H9 (cell line): ENCODE measurements around the gene TMEM201. TPM values are rescaled to one million over a fixed set of nuclear protein-coding genes. Genes with fewer than 3 reads are reported as not detected.

Experiments used
- DNase-seq: peaks from one replicate; pipeline ENCODE4 v3.0.0-alpha.2; 2017
- H2AFZ ChIP-seq: one replicate; pipeline ENCODE4 v1.6.1; 2013; ENCODE audit warnings: mild to moderate bottlenecking, low read length, control low read depth, moderate library complexity
- H2AK5ac ChIP-seq: 2 replicates; pipeline ENCODE4 v1.6.1; 2013; ENCODE audit warnings: low read length, control low read depth, mixed read lengths; ENCODE audit not compliant: insufficient read length
- H2BK120ac ChIP-seq: one replicate; pipeline ENCODE4 v1.6.1; 2013; ENCODE audit warnings: low read depth, mild to moderate bottlenecking, low read length, control low read depth, inconsistent platforms; ENCODE audit not compliant: poor library complexity, severe bottlenecking
- H2BK12ac ChIP-seq: 2 replicates; pipeline ENCODE4 v1.6.1; 2013; ENCODE audit warnings: low read length, control low read depth, mixed read lengths, low read depth; ENCODE audit not compliant: insufficient read length
- H2BK15ac ChIP-seq: 2 replicates; pipeline ENCODE4 v1.6.1; 2013; ENCODE audit warnings: low read depth, low read length, control low read depth
- H2BK20ac ChIP-seq: one replicate; pipeline ENCODE4 v1.6.1; 2013; ENCODE audit warnings: low read depth, mild to moderate bottlenecking, low read length, control low read depth, inconsistent platforms; ENCODE audit not compliant: poor library complexity, severe bottlenecking
- H2BK5ac ChIP-seq: 2 replicates; pipeline ENCODE4 v1.6.1; 2013; ENCODE audit warnings: low read length, control low read depth, mixed read lengths; ENCODE audit not compliant: insufficient read length
- H3K14ac ChIP-seq: 2 replicates; pipeline ENCODE4 v1.6.1; 2013; ENCODE audit warnings: low read length, control low read depth; ENCODE audit not compliant: insufficient read depth
- H3K18ac ChIP-seq: 2 replicates; pipeline ENCODE4 v1.6.1; 2013; ENCODE audit warnings: low read depth, mild to moderate bottlenecking, mixed read lengths, low read length, control low read depth; ENCODE audit not compliant: insufficient read length
- H3K23ac ChIP-seq: 2 replicates; pipeline ENCODE4 v1.6.1; 2013; ENCODE audit warnings: low read length, control low read depth, mixed read lengths, low read depth; ENCODE audit not compliant: insufficient read length
- H3K23me2 ChIP-seq: 2 replicates; pipeline ENCODE4 v1.6.1; 2013; ENCODE audit warnings: low read depth, mild to moderate bottlenecking, mixed read lengths, low read length, control low read depth; ENCODE audit not compliant: insufficient read length, poor library complexity, severe bottlenecking
- H3K27ac ChIP-seq: 2 replicates; pipeline ENCODE4 v1.5.1; 2013; ENCODE audit warnings: low read length, control low read depth, mixed read lengths, low read depth; ENCODE audit not compliant: insufficient read length
- H3K27me3 ChIP-seq: 2 replicates; pipeline ENCODE4 v1.6.1; 2013; ENCODE audit warnings: low read length, control low read depth, inconsistent platforms; ENCODE audit not compliant: insufficient read depth
- H3K4ac ChIP-seq: 2 replicates; pipeline ENCODE4 v1.6.1; 2013; ENCODE audit warnings: low read depth, mild to moderate bottlenecking, control low read depth, inconsistent platforms, low read length, moderate library complexity
- H3K4me1 ChIP-seq: 2 replicates; pipeline ENCODE4 v1.6.1; 2013; ENCODE audit warnings: low read length, control low read depth, inconsistent platforms; ENCODE audit not compliant: insufficient read depth
- H3K4me2 ChIP-seq: 2 replicates; pipeline ENCODE4 v1.6.1; 2013; ENCODE audit warnings: low read length, control low read depth, mixed read lengths; ENCODE audit not compliant: insufficient read length, insufficient read depth
- H3K56ac ChIP-seq: 2 replicates; pipeline ENCODE4 v1.6.1; 2013; ENCODE audit warnings: low read depth, mild to moderate bottlenecking, mixed read lengths, low read length, control low read depth; ENCODE audit not compliant: insufficient read length
- H3K79me1 ChIP-seq: 2 replicates; pipeline ENCODE4 v1.6.1; 2013; ENCODE audit warnings: low read depth, mild to moderate bottlenecking, moderate library complexity, low read length, control low read depth, inconsistent platforms; ENCODE audit not compliant: insufficient read depth, poor library complexity, severe bottlenecking
- H3K79me2 ChIP-seq: 2 replicates; pipeline ENCODE4 v1.6.1; 2013; ENCODE audit warnings: low read length, control low read depth, inconsistent platforms; ENCODE audit not compliant: insufficient read depth
- H3K9ac ChIP-seq: 2 replicates; pipeline ENCODE4 v1.6.1; 2013; ENCODE audit warnings: low read length, control low read depth, mixed read lengths; ENCODE audit not compliant: insufficient read length; ENCODE audit errors: extremely low read depth
- H3K9me3 ChIP-seq: one replicate; pipeline ENCODE4 v1.6.1; 2013; ENCODE audit warnings: low read depth, low read length, inconsistent platforms; ENCODE audit not compliant: control insufficient read depth
- H3T11ph ChIP-seq: one replicate; pipeline ENCODE4 v1.6.1; 2013; ENCODE audit warnings: mild to moderate bottlenecking, low read length, control low read depth, inconsistent platforms
- H4K20me1 ChIP-seq: one replicate; pipeline ENCODE4 v1.6.1; 2013; ENCODE audit not compliant: control insufficient read depth, insufficient read length, insufficient read depth
- H4K5ac ChIP-seq: 2 replicates; pipeline ENCODE4 v1.6.1; 2013; ENCODE audit warnings: low read depth, mild to moderate bottlenecking, mixed read lengths, low read length, control low read depth; ENCODE audit not compliant: insufficient read length
- H4K8ac ChIP-seq: replicated peaks from 2 replicates; pipeline ENCODE4 v1.6.1; 2013; ENCODE audit warnings: low read length, control low read depth, mixed read lengths, low read depth; ENCODE audit not compliant: insufficient read length
- H4K91ac ChIP-seq: 2 replicates; pipeline ENCODE4 v1.6.1; 2013; ENCODE audit warnings: low read depth, mild to moderate bottlenecking, moderate library complexity, mixed read lengths, low read length, control low read depth; ENCODE audit not compliant: insufficient read length
- H3K27ac Mint-ChIP-seq, 3 experiments: 2 replicates in 2 of 3; 3 replicates in 1 of 3; pipeline ENCODE4 v1.8.0; 2020 to 2021; ENCODE audit warnings: mixed read lengths in 3 of 3, mild to moderate bottlenecking in 1 of 3, moderate library complexity in 1 of 3
- H3K27me3 Mint-ChIP-seq: 2 replicates; pipeline ENCODE4 v1.8.0; 2021; ENCODE audit warnings: low read depth, mild to moderate bottlenecking, moderate library complexity, mixed read lengths
- H3K36me3 Mint-ChIP-seq, 3 experiments: 2 replicates in 2 of 3; 3 replicates in 1 of 3; pipeline ENCODE4 v1.8.0; 2020 to 2021; ENCODE audit warnings: low read depth in 3 of 3, mixed read lengths in 3 of 3; ENCODE audit not compliant: insufficient read depth in 1 of 3
- H3K4me1 Mint-ChIP-seq, 2 experiments: 2 replicates each; pipeline ENCODE4 v1.8.0; 2020; ENCODE audit warnings: mixed read lengths in 2 of 2
- H3K4me3 Mint-ChIP-seq, 2 experiments: 2 replicates in 1 of 2; 3 replicates in 1 of 2; pipeline ENCODE4 v1.8.0; 2020 to 2021; ENCODE audit warnings: mild to moderate bottlenecking in 2 of 2, mixed read lengths in 2 of 2, moderate library complexity in 1 of 2
- H3K9me3 Mint-ChIP-seq, 2 experiments: 2 replicates in 1 of 2; 3 replicates in 1 of 2; pipeline ENCODE4 v1.8.0; 2020; ENCODE audit warnings: mild to moderate bottlenecking in 2 of 2, mixed read lengths in 2 of 2, moderate library complexity in 1 of 2
- WGBS: extraction: QIAGEN DNeasy Blood & Tissue Kit; methylation state at CpG from one replicate; pipeline ENCODE4 v1.1.7; 2013; ENCODE audit warnings: missing lambda C conversion rate, low lambda C conversion rate, mixed read lengths; ENCODE audit not compliant: insufficient read length; ENCODE audit errors: extremely low coverage; 5-methylcytosine and 5-hydroxymethylcytosine counted together
- total RNA-seq: library from RNA; stranded (reverse); gene quantifications from 2 replicates; pipeline ENCODE4 v1.2.1, GENCODE V29; 2021
- TF ChIP-seq, protein P1 (sequence below): fragments of 200-600 bp; sonication (generic); conservative IDR thresholded peaks from 3 replicates; pipeline ENCODE4 v1.8.0; 2021; ENCODE audit warnings: antibody characterized with exemption, mild to moderate bottlenecking

The TMEM201 gene
- total RNA-seq, 1 experiment from 2014 or later = 31.0 TPM

DNA sequence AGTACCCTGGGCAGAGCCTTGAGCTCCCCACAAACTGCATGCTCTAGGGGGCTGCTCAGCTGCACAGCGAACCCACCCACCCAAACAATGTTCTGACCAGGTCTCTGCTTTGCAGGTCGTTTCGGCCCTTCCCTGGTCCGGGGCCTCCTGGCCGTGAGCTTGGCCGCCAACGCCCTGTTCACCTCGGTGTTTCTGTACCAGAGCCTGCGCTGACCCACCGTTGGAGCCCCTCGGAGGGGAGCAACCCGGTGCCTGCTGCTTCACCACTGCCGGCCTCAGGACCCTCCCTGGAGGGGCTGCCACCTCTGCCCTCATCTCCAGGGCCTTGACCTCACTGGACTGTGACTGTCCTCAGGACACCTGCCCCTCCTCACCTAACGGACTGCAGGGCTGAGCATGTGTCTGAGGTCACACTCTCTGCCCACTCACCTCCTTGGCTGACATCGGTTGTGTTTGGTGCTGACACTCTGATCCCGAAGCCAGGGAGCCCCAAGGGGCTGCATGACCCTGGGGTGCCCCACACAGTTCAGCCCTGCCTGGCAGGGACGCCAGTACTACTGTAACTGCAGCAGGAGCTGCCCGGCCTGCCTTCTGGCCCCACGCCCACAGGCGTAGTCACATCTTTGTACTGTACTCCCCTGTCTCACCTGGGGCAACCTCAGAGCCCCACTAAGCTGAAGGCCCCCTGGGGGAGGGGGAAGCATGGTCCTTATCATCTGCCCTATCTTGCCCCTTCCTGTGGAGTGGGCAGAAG, 24.3 kb downstream of the TMEM201 start:
- H4K8ac ChIP-seq = no peak overlapping the region
- no peaks in the 10 kb centered on the region for H3K79me2 ChIP-seq
- H3K4ac ChIP-seq = no peak overlapping the region
- H3K14ac ChIP-seq = no peak overlapping the region
- Mint-ChIP-seq H3K36me3 (peaks cover 3 to 31% (median 21%) of the 10 kb centered on the region in 3 experiments; a peak in 6 of 7 replicates), H3K27ac (no peak overlapping the region), H3K27me3 (peaks cover 2% of the 10 kb centered on the region; the same call in 1 of the 2 replicates), H3K4me3 (no peak overlapping the region), H3K4me1 (peaks cover 0 to 3% of the 10 kb centered on the region in 2 experiments; a peak in 1 of 4 replicates), H3K9me3 (no peaks in the 10 kb centered on the region)
- WGBS = no CpG with 5 or more reads among the region's 20 CpGs
- no peak overlapping the region for H2BK5ac ChIP-seq
- H3K23ac ChIP-seq = no peak overlapping the region
- H3K18ac ChIP-seq = no peak overlapping the region
- H3K23me2 ChIP-seq = no peaks in the 10 kb centered on the region
- no peak overlapping the region for H4K5ac ChIP-seq
- TF ChIP-seq, protein P1, sequence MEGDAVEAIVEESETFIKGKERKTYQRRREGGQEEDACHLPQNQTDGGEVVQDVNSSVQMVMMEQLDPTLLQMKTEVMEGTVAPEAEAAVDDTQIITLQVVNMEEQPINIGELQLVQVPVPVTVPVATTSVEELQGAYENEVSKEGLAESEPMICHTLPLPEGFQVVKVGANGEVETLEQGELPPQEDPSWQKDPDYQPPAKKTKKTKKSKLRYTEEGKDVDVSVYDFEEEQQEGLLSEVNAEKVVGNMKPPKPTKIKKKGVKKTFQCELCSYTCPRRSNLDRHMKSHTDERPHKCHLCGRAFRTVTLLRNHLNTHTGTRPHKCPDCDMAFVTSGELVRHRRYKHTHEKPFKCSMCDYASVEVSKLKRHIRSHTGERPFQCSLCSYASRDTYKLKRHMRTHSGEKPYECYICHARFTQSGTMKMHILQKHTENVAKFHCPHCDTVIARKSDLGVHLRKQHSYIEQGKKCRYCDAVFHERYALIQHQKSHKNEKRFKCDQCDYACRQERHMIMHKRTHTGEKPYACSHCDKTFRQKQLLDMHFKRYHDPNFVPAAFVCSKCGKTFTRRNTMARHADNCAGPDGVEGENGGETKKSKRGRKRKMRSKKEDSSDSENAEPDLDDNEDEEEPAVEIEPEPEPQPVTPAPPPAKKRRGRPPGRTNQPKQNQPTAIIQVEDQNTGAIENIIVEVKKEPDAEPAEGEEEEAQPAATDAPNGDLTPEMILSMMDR = no peak
- H2BK12ac ChIP-seq = no peak overlapping the region
- no peak overlapping the region for H2BK15ac ChIP-seq
- H2AFZ ChIP-seq = no peak overlapping the region
- H4K91ac ChIP-seq = no peak overlapping the region
- no peak overlapping the region for H3K9ac ChIP-seq
- H3T11ph ChIP-seq = no peak overlapping the region
- no peak overlapping the region for H3K56ac ChIP-seq
- no peak overlapping the region for H3K27ac ChIP-seq
- H3K4me2 ChIP-seq = no peak overlapping the region
- no peaks in the 10 kb centered on the region for H3K9me3 ChIP-seq
- no peak for DNase-seq
- no peak overlapping the region for H2BK20ac ChIP-seq
- H3K79me1 ChIP-seq = no peaks in the 10 kb centered on the region
- H3K27me3 ChIP-seq = no peaks in the 10 kb centered on the region
- H2AK5ac ChIP-seq = no peak overlapping the region
- no peaks in the 10 kb centered on the region for H3K4me1 ChIP-seq
- no peak overlapping the region for H2BK120ac ChIP-seq
- no peaks in the 10 kb centered on the region for H4K20me1 ChIP-seq
